WERI-Rb-1 (cell line): ENCODE results near the gene SPATA6.

Experiments used
- DNase-seq: peaks from one replicate; pipeline ENCODE4 v3.0.0-alpha.2; 2020
- H3K27ac ChIP-seq: fragments of 250-450 bp; sonication (Bioruptor Pico); 2 replicates; pipeline ENCODE4 v1.5.1; 2020; ENCODE audit warnings: mild to moderate bottlenecking, moderate library complexity
- H3K27me3 ChIP-seq: fragments of 250-450 bp; sonication (Bioruptor Pico); 2 replicates; pipeline ENCODE4 v1.5.1; 2021; ENCODE audit warnings: mild to moderate bottlenecking, low read depth, moderate library complexity; ENCODE audit not compliant: insufficient read depth, severe bottlenecking
- H3K36me3 ChIP-seq: fragments of 250-450 bp; sonication (Bioruptor Pico); 2 replicates; pipeline ENCODE4 v1.5.1; 2020; ENCODE audit warnings: mild to moderate bottlenecking, moderate library complexity
- H3K4me3 ChIP-seq: 2 replicates; pipeline ENCODE4 v1.5.1; 2011; ENCODE audit warnings: low read depth, mild to moderate bottlenecking, control low read depth, low read length
- H3K9me3 ChIP-seq: fragments of 250-450 bp; sonication (Bioruptor Pico); 2 replicates; pipeline ENCODE4 v1.5.1; 2021; ENCODE audit warnings: mild to moderate bottlenecking, moderate library complexity; ENCODE audit not compliant: severe bottlenecking
- CTCF ChIP-seq: IDR thresholded peaks from 2 replicates; pipeline ENCODE4 v1.5.1; 2011; ENCODE audit warnings: low read depth, mild to moderate bottlenecking, control low read depth, inconsistent platforms, low read length

Gene SPATA6

GRCh38 chr1:48266576-48266975 is 205.4 kb downstream of the SPATA6 start:
- Histone ChIP-seq H3K4me3 (no peak overlapping the region), H3K36me3 (no peaks in the 10 kb centered on the region), H3K27me3 (no peaks in the 10 kb centered on the region), H3K27ac (no peak overlapping the region), H3K9me3 (no peaks in the 10 kb centered on the region)
- TF ChIP-seq CTCF = no peak
- DNase-seq = no peak

- no peak for DNase-seq
- TF ChIP-seq CTCF = no peak
- H3K27ac ChIP-seq = no peak overlapping the region
- H3K36me3 ChIP-seq = no peaks in the 10 kb centered on the region
- no peaks in the 10 kb centered on the region for H3K9me3 ChIP-seq
- H3K27me3 ChIP-seq = no peaks in the 10 kb centered on the region
- H3K4me3 ChIP-seq = no peak overlapping the region
Observed at GRCh38 chr1:48263041-48263440, 209.0 kb downstream of the SPATA6 start.

GRCh38 chr1:48261881-48262400 is 210.1 kb downstream of the SPATA6 start:
- H3K9me3 ChIP-seq = no peaks in the 10 kb centered on the region
- H3K27ac ChIP-seq = no peak overlapping the region
- H3K36me3 ChIP-seq = no peaks in the 10 kb centered on the region
- H3K27me3 ChIP-seq = no peaks in the 10 kb centered on the region
- no peak for DNase-seq
- H3K4me3 ChIP-seq = no peak overlapping the region
- no peak for TF ChIP-seq CTCF

GRCh38 chr1:48258106-48258505 is 213.9 kb downstream of the SPATA6 start:
- TF ChIP-seq CTCF = no peak
- DNase-seq = no peak
- no peak overlapping the region for H3K4me3 ChIP-seq

GRCh38 chr1:48254254-48254653 is 217.8 kb downstream of the SPATA6 start:
- DNase-seq = no peak
- H3K36me3 ChIP-seq = no peaks in the 10 kb centered on the region
- TF ChIP-seq CTCF = no peak
- H3K27me3 ChIP-seq = no peaks in the 10 kb centered on the region
- H3K27ac ChIP-seq = no peak overlapping the region
- H3K4me3 ChIP-seq = no peak overlapping the region
- H3K9me3 ChIP-seq = no peaks in the 10 kb centered on the region

More at GRCh38 chr1:48258106-48258505, 213.9 kb downstream of the SPATA6 start:
- Histone ChIP-seq H3K36me3 (no peaks in the 10 kb centered on the region), H3K9me3 (no peaks in the 10 kb centered on the region), H3K27me3 (no peaks in the 10 kb centered on the region), H3K27ac (no peak overlapping the region)

GRCh38 chr1:48251821-48252220 is 220.2 kb downstream of the SPATA6 start:
- Histone ChIP-seq H3K9me3 (no peaks in the 10 kb centered on the region), H3K4me3 (no peak overlapping the region), H3K36me3 (no peaks in the 10 kb centered on the region), H3K27ac (no peak overlapping the region), H3K27me3 (no peaks in the 10 kb centered on the region)
- no peak for TF ChIP-seq CTCF
- no peak for DNase-seq
